Stomach (tissue), 9 donors: ENCODE results near the gene PIP5K1B. TPM values are rescaled to one million over a fixed set of nuclear protein-coding genes. Genes with fewer than 3 reads are reported as not detected.

Experiments used
- DNase-seq, 2 donors: peaks; one replicate each; pipeline versions ENCODE4 v3.0.0 to v3.0.0-alpha.2; 2013 to 2019
- H3K27ac ChIP-seq, 5 donors: fragments of 200-600 bp in 4 of 5; sonication (generic) in 4 of 5; one replicate each; pipeline ENCODE4 v1.5.1; 2013 to 2019; ENCODE audit warnings: mild to moderate bottlenecking in 1 of 5, moderate library complexity in 1 of 5
- H3K27me3 ChIP-seq, 3 donors: fragments of 200-600 bp; sonication (generic); one replicate each; pipeline ENCODE4 v1.5.1; 2017 to 2019; ENCODE audit warnings: mixed run types in 1 of 3
- H3K36me3 ChIP-seq, 4 donors: fragments of 200-600 bp; sonication (generic); 1 replicate in 3 of 4; 2 replicates in 1 of 4; pipeline ENCODE4 v1.5.1; 2016 to 2019
- H3K4me1 ChIP-seq, 4 donors: fragments of 200-600 bp; sonication (generic); one replicate each; pipeline ENCODE4 v1.5.1; 2016 to 2019
- H3K4me3 ChIP-seq, 4 donors: fragments of 200-600 bp; sonication (generic) in 3 of 4; one replicate each; pipeline ENCODE4 v1.5.1; 2016 to 2019; ENCODE audit warnings: mild to moderate bottlenecking in 1 of 4
- H3K9me3 ChIP-seq, 4 donors: fragments of 200-600 bp; sonication (generic); one replicate each; pipeline ENCODE4 v1.5.1; 2016 to 2019
- EP300 ChIP-seq: sonication (generic); formaldehyde crosslinking; IDR thresholded peaks from one replicate; pipeline ENCODE4 v1.6.1; 2017; ENCODE audit warnings: antibody characterized with exemption
- POLR2A ChIP-seq, 4 donors: fragments of 450-650 bp; IDR thresholded peaks; one replicate each; pipeline ENCODE4 v1.6.1; 2016; ENCODE audit warnings: antibody characterized with exemption in 4 of 4, control low read depth in 2 of 4, mild to moderate bottlenecking in 1 of 4, moderate library complexity in 1 of 4
- POLR2AphosphoS5 ChIP-seq, 3 donors: sonication (generic); formaldehyde crosslinking; IDR thresholded peaks; one replicate each; pipeline ENCODE4 v1.6.1; 2016; ENCODE audit warnings: antibody characterized with exemption in 3 of 3
- WGBS, 5 donors: extraction: QIAGEN DNeasy Blood & Tissue Kit in 3 of 5; methylation state at CpG; one replicate each; pipeline versions ENCODE4 v1.1.5 to v1.1.7; 2013 to 2018; 5-methylcytosine and 5-hydroxymethylcytosine counted together
- intact Hi-C: fragments of 100-400 bp; cut with DNase I; formaldehyde crosslinking; loops from one replicate; pipeline ENCODE4 v1.15.1; 2023; ENCODE audit warnings: low total_unique reads
- polyA plus RNA-seq, 3 donors: library from polyadenylated mRNA; stranded (reverse); fragments of 200-250 nt; gene quantifications; one replicate each; pipeline ENCODE4 v1.2.3, GENCODE V29; 2013
- total RNA-seq, 5 donors: library from RNA; depleted of rRNA; stranded (reverse); fragments of >200 nt; gene quantifications; one replicate each; pipeline versions ENCODE4 v1.1.0 to v1.2.3, GENCODE V29; 2014 to 2016
- TF ChIP-seq, protein P1 (sequence below), 7 experiments: fragments of 450-650 bp in 4 of 7; fragments of 200-600 bp in 3 of 7; sonication (generic) in 3 of 7; IDR thresholded peaks; one replicate each; pipeline ENCODE4 v1.5.1; 2016 to 2019; ENCODE audit warnings: antibody characterized with exemption in 7 of 7, control low read depth in 2 of 7, mild to moderate bottlenecking in 1 of 7
- donor health status: healthy with polysubstance abuse.
- donor health status: Bipolar disorder and iron deficiency.
- donor health status: healthy.

The PIP5K1B gene
- total and polyA plus RNA-seq, 8 donors, result 2.3 to 33.8 (median 16.6) TPM

GRCh38 chr9:69034071-69034470 lies 329.0 kb downstream of the PIP5K1B start:
- no peak for DNase-seq
- TF ChIP-seq EP300, result no peak
- TF ChIP-seq POLR2AphosphoS5 (IDR thresholded peaks at IDR 0.05), result no peak
- TF ChIP-seq, protein P1, sequence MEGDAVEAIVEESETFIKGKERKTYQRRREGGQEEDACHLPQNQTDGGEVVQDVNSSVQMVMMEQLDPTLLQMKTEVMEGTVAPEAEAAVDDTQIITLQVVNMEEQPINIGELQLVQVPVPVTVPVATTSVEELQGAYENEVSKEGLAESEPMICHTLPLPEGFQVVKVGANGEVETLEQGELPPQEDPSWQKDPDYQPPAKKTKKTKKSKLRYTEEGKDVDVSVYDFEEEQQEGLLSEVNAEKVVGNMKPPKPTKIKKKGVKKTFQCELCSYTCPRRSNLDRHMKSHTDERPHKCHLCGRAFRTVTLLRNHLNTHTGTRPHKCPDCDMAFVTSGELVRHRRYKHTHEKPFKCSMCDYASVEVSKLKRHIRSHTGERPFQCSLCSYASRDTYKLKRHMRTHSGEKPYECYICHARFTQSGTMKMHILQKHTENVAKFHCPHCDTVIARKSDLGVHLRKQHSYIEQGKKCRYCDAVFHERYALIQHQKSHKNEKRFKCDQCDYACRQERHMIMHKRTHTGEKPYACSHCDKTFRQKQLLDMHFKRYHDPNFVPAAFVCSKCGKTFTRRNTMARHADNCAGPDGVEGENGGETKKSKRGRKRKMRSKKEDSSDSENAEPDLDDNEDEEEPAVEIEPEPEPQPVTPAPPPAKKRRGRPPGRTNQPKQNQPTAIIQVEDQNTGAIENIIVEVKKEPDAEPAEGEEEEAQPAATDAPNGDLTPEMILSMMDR (IDR thresholded peaks at IDR 0.05), result no peak
- no peak for TF ChIP-seq POLR2A (IDR thresholded peaks at IDR 0.05)
- 37 to 57% (median 47%) methylated on average over 2 of the region's 2 CpGs for WGBS, 5 donors
- Histone ChIP-seq H3K4me3 (no peak overlapping the region), H3K27ac (no peak overlapping the region), H3K4me1 (peaks cover 3 to 22% (median 15%) of the 10 kb centered on the region in 4 donors), H3K36me3 (no peaks in the 10 kb centered on the region), H3K9me3 (peaks cover 0 to 9% (median 0%) of the 10 kb centered on the region in 4 donors), H3K27me3 (no peaks in the 10 kb centered on the region)
- intact Hi-C loops, result no loop called here

DNA sequence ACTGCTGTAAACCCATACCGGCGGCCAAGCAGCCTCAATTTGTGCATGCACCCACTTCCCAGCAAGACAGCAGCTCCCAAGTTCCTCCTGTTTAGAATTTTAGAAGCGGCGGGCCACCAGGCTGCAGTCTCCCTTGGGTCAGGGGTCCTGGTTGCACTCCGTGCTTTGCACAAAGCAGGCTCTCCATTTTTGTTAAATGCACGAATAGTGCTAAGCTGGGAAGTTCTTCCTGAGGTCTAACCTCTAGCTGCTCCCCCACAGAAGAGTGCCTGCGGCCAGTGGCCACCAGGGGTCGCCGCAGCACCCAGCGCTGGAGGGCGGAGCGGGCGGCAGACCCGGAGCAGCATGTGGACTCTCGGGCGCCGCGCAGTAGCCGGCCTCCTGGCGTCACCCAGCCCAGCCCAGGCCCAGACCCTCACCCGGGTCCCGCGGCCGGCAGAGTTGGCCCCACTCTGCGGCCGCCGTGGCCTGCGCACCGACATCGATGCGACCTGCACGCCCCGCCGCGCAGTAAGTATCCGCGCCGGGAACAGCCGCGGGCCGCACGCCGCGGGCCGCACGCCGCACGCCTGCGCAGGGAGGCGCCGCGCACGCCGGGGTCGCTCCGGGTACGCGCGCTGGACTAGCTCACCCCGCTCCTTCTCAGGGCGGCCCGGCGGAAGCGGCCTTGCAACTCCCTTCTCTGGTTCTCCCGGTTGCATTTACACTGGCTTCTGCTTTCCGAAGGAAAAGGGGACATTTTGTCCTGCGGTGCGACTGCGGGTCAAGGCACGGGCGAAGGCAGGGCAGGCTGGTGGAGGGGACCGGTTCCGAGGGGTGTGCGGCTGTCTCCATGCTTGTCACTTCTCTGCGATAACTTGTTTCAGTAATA lies 330.6 kb downstream of the PIP5K1B start, which contains the start of gene FXN:
Gene FXN, plus strand, starts transcription at position 315 of the 871 bp plus-strand sequence. Its CDS starts 31 bp downstream, at position 346.
- H3K27ac ChIP-seq, result peak within 1 kb of the TSS; percentile 85 to 90 (median 88)
- 0 to 1% (median 0%) methylated on average over 36 to 75 of the region's 75 CpGs for WGBS, 5 donors
- TF ChIP-seq EP300 (no peak), POLR2A (IDR thresholded peaks at IDR 0.05) (no peak), POLR2AphosphoS5 (IDR thresholded peaks at IDR 0.05) (peak in 2 of 3 donors; percentile 44 to 72)
- TF ChIP-seq, protein P1 (IDR thresholded peaks at IDR 0.05), result peak in 5 of 7 experiments; percentile 90 to 99 (median 97)
- peak; percentile 85 to 95 for DNase-seq
- peak within 1 kb of the TSS; percentile 60 to 80 (median 69) for H3K4me3 ChIP-seq
- H3K27me3 ChIP-seq, result no peaks in the 10 kb centered on the region
- H3K36me3 ChIP-seq, result no peaks in the 10 kb centered on the region
- intact Hi-C loops, result no loop called here
- H3K4me1 ChIP-seq, result peaks cover 3 to 22% (median 15%) of the 10 kb centered on the region in 4 donors
- no peaks in the 10 kb centered on the region for H3K9me3 ChIP-seq

- Histone ChIP-seq H3K36me3 (no peaks in the 10 kb centered on the region), H3K4me1 (peaks cover 3 to 22% (median 15%) of the 10 kb centered on the region in 4 donors), H3K27me3 (no peaks in the 10 kb centered on the region), H3K4me3 (peak overlapping the region; percentile 60 to 80 (median 69)), H3K9me3 (no peaks in the 10 kb centered on the region), H3K27ac (peak overlapping the region; percentile 85 to 90 (median 88))
- DNase-seq, result peak in 1 of 2 donors; percentile 47
- TF ChIP-seq POLR2AphosphoS5 (IDR thresholded peaks at IDR 0.05) (no peak), POLR2A (IDR thresholded peaks at IDR 0.05) (no peak), EP300 (no peak)
- TF ChIP-seq, protein P1 (IDR thresholded peaks at IDR 0.05), result no peak
- intact Hi-C loops, result no loop called here
- WGBS, 5 donors, result 3 to 6% (median 4%) methylated on average over 14 of the region's 14 CpGs
Observed at GRCh38 chr9:69036309-69036708, 331.3 kb downstream of the PIP5K1B start.

GRCh38 chr9:69036799-69037198 lies 331.8 kb downstream of the PIP5K1B start:
- Histone ChIP-seq H3K27ac (peak overlapping the region; percentile 7 to 90 (median 86)), H3K4me3 (peak overlapping the region; percentile 60 to 80 (median 69))
- DNase-seq, result peak in 1 of 2 donors; percentile 18

More at GRCh38 chr9:69036799-69037198, 331.8 kb downstream of the PIP5K1B start:
- H3K9me3 ChIP-seq, result no peaks in the 10 kb centered on the region
- no peaks in the 10 kb centered on the region for H3K36me3 ChIP-seq
- peaks cover 3 to 22% (median 15%) of the 10 kb centered on the region in 4 donors for H3K4me1 ChIP-seq
- WGBS, 5 donors, result 36 to 53% (median 39%) methylated on average over 10 of the region's 10 CpGs
- H3K27me3 ChIP-seq, result no peaks in the 10 kb centered on the region
- intact Hi-C loops, result no loop called here
- TF ChIP-seq POLR2AphosphoS5 (IDR thresholded peaks at IDR 0.05), result no peak
- TF ChIP-seq POLR2A (IDR thresholded peaks at IDR 0.05), result no peak
- TF ChIP-seq, protein P1 (IDR thresholded peaks at IDR 0.05), result no peak
- TF ChIP-seq EP300, result no peak
